GM12878 (cell line): ENCODE results near the gene KRTAP19-4. TPM values are rescaled to one million over a fixed set of nuclear protein-coding genes. Genes with fewer than 3 reads are reported as not detected.

ENCODE experiments used
- ATAC-seq: fragments of 200-7000 bp; cut with Tn5 transposase; 3 replicates; pipeline ENCODE4 v1.9.1; 2020; ENCODE audit warnings: mild to moderate bottlenecking, moderate library complexity
- BruUV-seq: library from RNA; stranded (reverse); fragments of 400-500 nt; replicated peaks from 2 replicates; lab custom pipeline; 2021; lab: Mats Ljungman, UMichigan
- CTCF ChIA-PET: fragments of 300-600 bp; sonication (Branson Sonifier 250); formaldehyde crosslinking; extraction: SDS; loops from one replicate; lab custom pipeline; 2021; ENCODE audit warnings: inconsistent platforms; lab: Yijun Ruan, JAX
- POLR2A ChIA-PET: fragments of 350-600 bp; formaldehyde crosslinking; extraction: SDS; loops from one replicate; lab custom pipeline; 2021; ENCODE audit warnings: inconsistent platforms; lab: Charles Lee
- RAD21 ChIA-PET: fragments of 300-600 bp; sonication (Branson Sonifier 250); formaldehyde crosslinking; loops from one replicate; lab custom pipeline; 2023; ENCODE audit warnings: antibody characterized with exemption; ENCODE audit not compliant: unreplicated experiment; lab: Charles Lee
- SMC1A ChIA-PET: fragments of 300-600 bp; sonication (Branson Sonifier 250); formaldehyde crosslinking; loops from one replicate; lab custom pipeline; 2023; ENCODE audit not compliant: unreplicated experiment, uncharacterized antibody; lab: Charles Lee
- DNase-seq: peaks from one replicate; pipeline ENCODE4 v3.0.0-alpha.2; 2011; ENCODE audit warnings: low read depth, low spot score
- FAIRE-seq: peaks from 3 replicates; lab custom pipeline; 2011; peaks lifted over from hg19 to GRCh38; lab: Jason Lieb, UNC
- H2AFZ ChIP-seq: 2 replicates; pipeline ENCODE4 v1.6.0; 2011; ENCODE audit warnings: low read depth, low read length, control low read depth; ENCODE audit not compliant: control insufficient read depth
- H3K27ac ChIP-seq: 2 replicates; pipeline ENCODE4 v1.5.1; 2011; ENCODE audit warnings: control low read depth; ENCODE audit not compliant: control insufficient read depth, insufficient read depth
- H3K27me3 ChIP-seq, 2 experiments: replicated peaks in 1 of 2; 2 replicates each; pipeline versions ENCODE4 v1.6.0 to v1.6.1; 2011; ENCODE audit warnings: low read length in 1 of 2; ENCODE audit not compliant: control insufficient read depth in 2 of 2, insufficient read depth in 2 of 2
- H3K36me3 ChIP-seq, 2 experiments: 2 replicates each; pipeline ENCODE4 v1.5.1; 2011; ENCODE audit warnings: low read length in 1 of 2; ENCODE audit not compliant: control insufficient read depth in 2 of 2, insufficient read depth in 2 of 2
- H3K4me1 ChIP-seq: 2 replicates; pipeline ENCODE4 v1.6.1; 2011; ENCODE audit warnings: mild to moderate bottlenecking, low read length, moderate library complexity, mixed read lengths; ENCODE audit not compliant: control insufficient read depth, insufficient read depth
- H3K4me2 ChIP-seq: 2 replicates; pipeline ENCODE4 v1.6.0; 2011; ENCODE audit warnings: control low read depth; ENCODE audit not compliant: control insufficient read depth, insufficient read depth
- H3K4me3 ChIP-seq: fragments of 200-600 bp; sonication (generic); 2 replicates; pipeline ENCODE4 v1.5.1; 2016
- H3K79me2 ChIP-seq: 2 replicates; pipeline ENCODE4 v1.6.0; 2011; ENCODE audit warnings: low read length; ENCODE audit not compliant: control insufficient read depth, insufficient read depth
- H3K9ac ChIP-seq: 2 replicates; pipeline ENCODE4 v1.8.0; 2011; ENCODE audit warnings: low read length, control low read depth, mixed read lengths; ENCODE audit not compliant: control insufficient read depth, insufficient read depth
- H3K9me3 ChIP-seq: replicated peaks from 3 replicates; pipeline ENCODE4 v1.5.1; 2011; ENCODE audit warnings: mild to moderate bottlenecking, low read length; ENCODE audit not compliant: control insufficient read depth, insufficient read depth
- H4K20me1 ChIP-seq: 2 replicates; pipeline ENCODE4 v1.6.0; 2011; ENCODE audit not compliant: control insufficient read depth, insufficient read depth
- BMI1 ChIP-seq: fragments of 450-650 bp; IDR thresholded peaks from 2 replicates; pipeline ENCODE4 v1.6.1; 2016; ENCODE audit warnings: mild to moderate bottlenecking, moderate library complexity, borderline replicate concordance
- CBX5 ChIP-seq: sonication (generic); IDR thresholded peaks from 2 replicates; pipeline ENCODE4 v1.6.1; 2016; ENCODE audit warnings: low read depth, moderate library complexity, mild to moderate bottlenecking, inconsistent platforms
- CREB1 ChIP-seq: IDR thresholded peaks from 2 replicates; pipeline ENCODE4 v1.6.1; 2012; ENCODE audit warnings: low read depth, mild to moderate bottlenecking, inconsistent platforms
- KLF5 ChIP-seq: fragments of 450-650 bp; IDR thresholded peaks from 2 replicates; pipeline ENCODE4 v1.6.1; 2014; ENCODE audit warnings: mild to moderate bottlenecking; ENCODE audit not compliant: partially characterized antibody
- NBN ChIP-seq: fragments of 450-650 bp; IDR thresholded peaks from 2 replicates; pipeline ENCODE4 v1.6.1; 2016
- SUZ12 ChIP-seq: fragments of 200-600 bp; sonication (generic); IDR thresholded peaks from one replicate; pipeline ENCODE4 v1.6.1; 2018; ENCODE audit warnings: antibody characterized with exemption, mild to moderate bottlenecking; ENCODE audit not compliant: unreplicated experiment
- WGBS: methylation state at CpG from one replicate; pipeline ENCODE4 v1.1.6; 2016; ENCODE audit warnings: low lambda C conversion rate; ENCODE audit not compliant: insufficient replicate concordance, insufficient coverage; ENCODE audit errors: missing lambda C conversion rate; 5-methylcytosine and 5-hydroxymethylcytosine counted together
- in situ Hi-C: fragments of 300-500 bp; cut with MboI; formaldehyde crosslinking; loops from 9 replicates; pipeline ENCODE4 v1.14.3; 2018; ENCODE audit warnings: mixed read lengths
- intact Hi-C: fragments of 100-400 bp; cut with micrococcal nuclease; formaldehyde crosslinking; loops from one replicate; pipeline ENCODE4 v1.14.2; 2022; ENCODE audit not compliant: unreplicated experiment
- polyA plus RNA-seq, 11 experiments: library from polyadenylated mRNA; depleted of rRNA in 4 of 11; unstranded in 6 of 11; stranded (reverse) in 5 of 11; fragments of >200 nt; fragmentation: Nextera tagmentation in 4 of 11; fragmentation: Illumina TruSeq in 1 of 11; extraction: Ambion mirVana in 4 of 11; extraction: Trizol in 1 of 11; gene quantifications; 1 replicate in 1 of 11; 2 replicates in 10 of 11; pipeline versions ENCODE4 v1.2.1 to v1.2.3, GENCODE V29; 2011 to 2016; ENCODE audit warnings: inconsistent platforms in 2 of 11, missing spikeins in 2 of 11, low read depth in 1 of 11
- total RNA-seq, 4 experiments: library from RNA; depleted of rRNA in 3 of 4; stranded (reverse); fragments of >200 nt in 3 of 4; fragmentation: Illumina TruSeq in 1 of 4; extraction: Trizol in 1 of 4; gene quantifications; 2 replicates each; pipeline versions ENCODE4 v1.2.1 to v1.2.3, GENCODE V29; 2013 to 2021
- TF ChIP-seq, protein P1 (sequence below): IDR thresholded peaks from 2 replicates; pipeline ENCODE4 v1.6.1; 2012; ENCODE audit warnings: low read depth, low read length, improper control_type of control experiment

KRTAP19-4 gene
- total and polyA plus RNA-seq, 10 of the 15 experiments (the other 5 are each of a cell fraction or from before 2014, with no cell fraction given): not detected

DNA sequence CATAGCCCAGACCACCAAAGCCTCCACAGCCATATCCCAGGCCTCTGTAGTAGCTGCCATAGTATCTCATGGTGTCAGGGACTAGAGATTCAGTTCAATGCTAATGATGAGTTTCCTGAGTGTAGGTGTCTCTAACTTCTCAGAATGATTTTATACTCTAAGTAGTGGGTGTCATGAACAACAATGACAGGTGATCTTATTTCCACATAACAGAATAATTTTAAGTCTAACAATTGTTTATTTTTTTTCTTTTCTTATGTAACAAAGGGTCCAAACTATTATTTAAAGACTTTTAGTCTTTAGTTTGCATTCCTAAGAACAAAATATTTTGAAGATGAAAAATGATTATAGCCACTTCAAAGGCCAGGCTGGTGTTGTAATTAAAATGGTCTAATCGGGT, 44.8 kb upstream of the KRTAP19-4 start, which contains the start of gene KRTAP19-6:
TSS of gene KRTAP19-6 (minus strand) at position 101 of the 400 bp plus-strand sequence. CDS start at position 70, 31 bp downstream.
- H3K4me3 ChIP-seq: no peak within 1 kb of the TSS
- no peaks in the 10 kb centered on the region for H3K4me1 ChIP-seq
- BruUV-seq: no TSS peak
- DNase-seq: no peak
- no peak for FAIRE-seq
- RAD21 ChIA-PET: no interaction called here
- SMC1A ChIA-PET: no interaction called here
- 0% methylated on average over 1 of the region's 1 CpG for WGBS
- in situ Hi-C loops (no loop called here), intact Hi-C loops (no loop called here)
- H3K36me3 ChIP-seq: no peaks in the 10 kb centered on the region
- no peak within 1 kb of the TSS for H2AFZ ChIP-seq
- no peaks in the 10 kb centered on the region for H3K9me3 ChIP-seq
- H4K20me1 ChIP-seq: no peaks in the 10 kb centered on the region
- no peak for TF ChIP-seq SUZ12
- no peak within 1 kb of the TSS for H3K4me2 ChIP-seq
- no peaks in the 10 kb centered on the region for H3K79me2 ChIP-seq
- CTCF ChIA-PET: no interaction called here
- POLR2A ChIA-PET: no interaction called here
- H3K9ac ChIP-seq: no peak within 1 kb of the TSS
- no peak within 1 kb of the TSS for H3K27ac ChIP-seq
- H3K27me3 ChIP-seq: no peaks in the 10 kb centered on the region
- ATAC-seq: no peak

DNA sequence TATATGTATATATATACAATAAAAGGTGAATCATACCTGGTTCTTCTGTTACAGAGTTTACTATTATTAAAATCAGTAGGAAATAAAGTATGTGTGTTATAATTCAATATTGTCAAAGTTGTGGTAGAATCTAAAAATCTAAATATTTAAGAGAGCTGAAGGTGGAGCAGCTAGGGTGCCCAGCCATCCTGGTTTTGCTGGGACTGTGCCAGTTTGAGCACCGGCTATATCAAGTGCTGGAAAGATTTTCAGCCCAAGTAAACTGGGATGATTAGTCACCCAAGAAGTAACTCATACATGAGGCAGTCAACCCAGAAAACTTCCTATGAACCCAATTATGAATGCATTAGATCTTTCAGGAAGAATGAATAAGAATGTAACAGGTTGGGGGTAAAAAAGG, 21.9 kb upstream of the KRTAP19-4 start:
- TF ChIP-seq KLF5 (no peak), CBX5 (no peak), NBN (no peak), CREB1 (no peak), BMI1 (no peak)
- TF ChIP-seq, protein P1, sequence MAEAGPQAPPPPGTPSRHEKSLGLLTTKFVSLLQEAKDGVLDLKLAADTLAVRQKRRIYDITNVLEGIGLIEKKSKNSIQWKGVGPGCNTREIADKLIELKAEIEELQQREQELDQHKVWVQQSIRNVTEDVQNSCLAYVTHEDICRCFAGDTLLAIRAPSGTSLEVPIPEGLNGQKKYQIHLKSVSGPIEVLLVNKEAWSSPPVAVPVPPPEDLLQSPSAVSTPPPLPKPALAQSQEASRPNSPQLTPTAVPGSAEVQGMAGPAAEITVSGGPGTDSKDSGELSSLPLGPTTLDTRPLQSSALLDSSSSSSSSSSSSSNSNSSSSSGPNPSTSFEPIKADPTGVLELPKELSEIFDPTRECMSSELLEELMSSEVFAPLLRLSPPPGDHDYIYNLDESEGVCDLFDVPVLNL: no peak
- TF ChIP-seq, all 136 proteins: peak for 0
- CTCF ChIA-PET: no interaction called here

More for the DNA sequence above, 21.9 kb upstream of the KRTAP19-4 start:
- Histone ChIP-seq H2AFZ (no peak overlapping the region), H3K4me1 (no peaks in the 10 kb centered on the region), H4K20me1 (no peaks in the 10 kb centered on the region), H3K36me3 (no peaks in the 10 kb centered on the region), H3K4me3 (no peak overlapping the region), H3K9me3 (no peaks in the 10 kb centered on the region), H3K27ac (no peak overlapping the region), H3K4me2 (no peak overlapping the region), H3K9ac (no peak overlapping the region), H3K27me3 (no peaks in the 10 kb centered on the region), H3K79me2 (no peaks in the 10 kb centered on the region)
- intact Hi-C loops (no loop called here), in situ Hi-C loops (no loop called here)
- no TSS peak for BruUV-seq
- ChIA-PET RAD21 (no interaction called here), SMC1A (no interaction called here), POLR2A (no interaction called here)
- DNase-seq (no peak), FAIRE-seq (no peak), ATAC-seq (no peak)
- WGBS: 24% methylated on average over 1 of the region's 1 CpG
